Amygdala (tissue), 56 donors: ENCODE measurements around the gene SOCS7.

Experiments used
- DNase-seq, 56 donors: peaks; one replicate each; lab custom pipeline; 2025; lab: John Stamatoyannopoulos, UW

The SOCS7 gene

GRCh38 chr17:38334480-38335364 is 16.9 kb upstream of the SOCS7 start:
- DNase-seq: no peak

GRCh38 chr17:38336838-38337237 is 14.8 kb upstream of the SOCS7 start:
- DNase-seq: no peak

GRCh38 chr17:38338053-38338452 is 13.6 kb upstream of the SOCS7 start:
- DNase-seq: peak in 10 of 56 donors; percentile 19 to 58 (median 30)

GRCh38 chr17:38338535-38338934 is 13.1 kb upstream of the SOCS7 start:
- no peak for DNase-seq

- no peak for DNase-seq
Observed at GRCh38 chr17:38339891-38340290, 11.8 kb upstream of the SOCS7 start.

GRCh38 chr17:38341035-38341721 is 10.5 kb upstream of the SOCS7 start:
- DNase-seq: peak in 53 of 56 donors; percentile 19 to 89 (median 64)

GRCh38 chr17:38342886-38343607 is 8.6 kb upstream of the SOCS7 start:
- no peak for DNase-seq

- peak in 3 of 56 donors; percentile 26 to 42 (median 28) for DNase-seq
Observed at GRCh38 chr17:38343608-38344419, 7.8 kb upstream of the SOCS7 start, which contains the start of gene GPR179. Gene GPR179 (minus strand): TSS chr17:38343956. CDS start chr17:38343789, 167 bp downstream.

GRCh38 chr17:38344420-38344745 is 7.3 kb upstream of the SOCS7 start:
- DNase-seq: no peak

GRCh38 chr17:38345743-38346142 is 5.9 kb upstream of the SOCS7 start:
- DNase-seq: no peak

GRCh38 chr17:38349097-38349730 is 2.4 kb upstream of the SOCS7 start:
- peak in 54 of 56 donors; percentile 16 to 92 (median 67) for DNase-seq

- DNase-seq: no peak
Observed at GRCh38 chr17:38350035-38350434, 1.6 kb upstream of the SOCS7 start.

GRCh38 chr17:38352245-38353085 is 821 bp downstream of the SOCS7 start:
- DNase-seq: peak in 8 of 56 donors; percentile 23 to 47 (median 30)

GRCh38 chr17:38353086-38353604 is 1.5 kb downstream of the SOCS7 start:
- no peak for DNase-seq

GRCh38 chr17:38353668-38354067 is 2.0 kb downstream of the SOCS7 start:
- no peak for DNase-seq

GRCh38 chr17:38354466-38354865 is 2.8 kb downstream of the SOCS7 start:
- peak in 1 of 56 donors; percentile 12 for DNase-seq

- DNase-seq: no peak
Observed at GRCh38 chr17:38355251-38355650, 3.6 kb downstream of the SOCS7 start.

- no peak for DNase-seq
Observed at GRCh38 chr17:38357486-38358123, 6.0 kb downstream of the SOCS7 start.
